HG02973 (cell line): ENCODE results near the gene ETFBKMT.

Experiments
- ATAC-seq: cut with Tn5 transposase; IDR thresholded peaks from one replicate; pipeline ENCODE4 v1.9.1; 2021; ENCODE audit warnings: moderate library complexity; ENCODE audit not compliant: unreplicated experiment

Gene ETFBKMT

GRCh38 chr12:31659087-31659942 is at the start of gene ETFBKMT:
Gene ETFBKMT, plus strand, starts transcription at chr12:31659688. Its CDS starts 2,266 bp downstream, at chr12:31661954.
- ATAC-seq: peak; percentile 99

- ATAC-seq: no peak
Observed at GRCh38 chr12:31612819-31613218, 46.7 kb upstream of the ETFBKMT start.

GRCh38 chr12:31618228-31619025 is 41.1 kb upstream of the ETFBKMT start:
- no peak for ATAC-seq

- no peak for ATAC-seq
Observed at GRCh38 chr12:31620311-31620710, 39.2 kb upstream of the ETFBKMT start.

GRCh38 chr12:31622038-31622437 is 37.5 kb upstream of the ETFBKMT start:
- ATAC-seq: no peak

- ATAC-seq: no peak
Observed at GRCh38 chr12:31626270-31626995, 33.1 kb upstream of the ETFBKMT start.

- ATAC-seq: no peak
Observed at GRCh38 chr12:31627456-31628054, 31.9 kb upstream of the ETFBKMT start.

- no peak for ATAC-seq
Observed at GRCh38 chr12:31629756-31630732, 29.4 kb upstream of the ETFBKMT start.

- ATAC-seq: no peak
Observed at GRCh38 chr12:31631023-31631724, 28.3 kb upstream of the ETFBKMT start.

- ATAC-seq: no peak
Observed at GRCh38 chr12:31631809-31632208, 27.7 kb upstream of the ETFBKMT start.

GRCh38 chr12:31633464-31633863 is 26.0 kb upstream of the ETFBKMT start:
- ATAC-seq: no peak

GRCh38 chr12:31634620-31635019 is 24.9 kb upstream of the ETFBKMT start:
- no peak for ATAC-seq

GRCh38 chr12:31641509-31642090 is 17.9 kb upstream of the ETFBKMT start:
- no peak for ATAC-seq

GRCh38 chr12:31644536-31644935 is 15.0 kb upstream of the ETFBKMT start:
- ATAC-seq: no peak

GRCh38 chr12:31645924-31646323 is 13.6 kb upstream of the ETFBKMT start:
- no peak for ATAC-seq

- no peak for ATAC-seq
Observed at GRCh38 chr12:31647086-31647491, 12.4 kb upstream of the ETFBKMT start.

GRCh38 chr12:31650918-31651317 is 8.6 kb upstream of the ETFBKMT start:
- ATAC-seq: no peak

GRCh38 chr12:31651893-31652521 is 7.5 kb upstream of the ETFBKMT start:
- ATAC-seq: no peak
